Measurements from ENCODE around the gene RNF208. TPM values are rescaled to one million over a fixed set of nuclear protein-coding genes. Genes with fewer than 3 reads are reported as not detected.

RNF208 gene
- total and polyA plus RNA-seq, 2 experiments from 2014 or later: 0.34 to 0.65 TPM

- Histone ChIP-seq H3K4me2 (ENCODE audit: unreplicated experiment) (peak overlapping the region; percentile 65), H2AFZ (no peak overlapping the region), H3K9me2 (ENCODE audit: insufficient read depth) (no peaks in the 10 kb centered on the region), H3K27me3 (replicated peaks; ENCODE audit: insufficient read depth) (no peaks in the 10 kb centered on the region), H3K4me1 (ENCODE audit: insufficient read depth) (peaks cover 13% of the 10 kb centered on the region), H3K9ac (peak overlapping the region; percentile 17; the same call in 1 of the 2 replicates), H3K27ac (no peak overlapping the region), H3K36me3 (ENCODE audit: low read depth) (no peaks in the 10 kb centered on the region), H3K79me2 (ENCODE audit: insufficient read depth) (no peaks in the 10 kb centered on the region), H3K9me3 (ENCODE audit: low read depth) (no peaks in the 10 kb centered on the region), H3K4me3 (peak overlapping the region; percentile 46), H3F3A (ENCODE audit: insufficient read depth) (no peaks in the 10 kb centered on the region), H4K20me1 (ENCODE audit: insufficient read depth) (no peaks in the 10 kb centered on the region)
- in situ Hi-C loops (cut with MboI): loop anchor here (10.0 kb wide), 1 partner anchor 93 kb away; no protein-coding TSS in a partner anchor
- WGBS, 2 experiments (ENCODE audit: low coverage in 1 of 2, low lambda C conversion rate in 2 of 2, missing lambda C conversion rate in 2 of 2): 29 to 38% methylated on average over 32 to 34 of the region's 36 CpGs
- TF ChIP-seq EZH2 (IDR thresholded peaks at IDR 0.05; ENCODE audit: insufficient read depth, poor library complexity, severe bottlenecking) (no peak), EZH2phosphoT487 (IDR thresholded peaks at IDR 0.05; ENCODE audit: insufficient read depth, low read depth) (no peak)
- DNase-seq: peak; percentile 67
Measured at GRCh38 chr9:137217276-137218211, 4.5 kb downstream of the RNF208 start.

GRCh38 chr9:137216188-137216965 is 5.7 kb downstream of the RNF208 start:
- no peaks in the 10 kb centered on the region for H4K20me1 ChIP-seq (ENCODE audit: insufficient read depth)
- H3K4me2 ChIP-seq (ENCODE audit: unreplicated experiment): peak overlapping the region; percentile 65
- H2AFZ ChIP-seq: no peak overlapping the region
- H3K9me3 ChIP-seq (ENCODE audit: low read depth): no peaks in the 10 kb centered on the region
- TF ChIP-seq EZH2 (IDR thresholded peaks at IDR 0.05; ENCODE audit: insufficient read depth, poor library complexity, severe bottlenecking) (no peak), EZH2phosphoT487 (IDR thresholded peaks at IDR 0.05; ENCODE audit: insufficient read depth, low read depth) (no peak)
- no peaks in the 10 kb centered on the region for H3K36me3 ChIP-seq (ENCODE audit: low read depth)
- no peaks in the 10 kb centered on the region for H3K27me3 ChIP-seq (replicated peaks; ENCODE audit: insufficient read depth)
- H3K9me2 ChIP-seq (ENCODE audit: insufficient read depth): no peaks in the 10 kb centered on the region
- whole genome bisulfite sequencing, 2 experiments (ENCODE audit: low coverage in 1 of 2, low lambda C conversion rate in 2 of 2, missing lambda C conversion rate in 2 of 2): 92 to 95% methylated on average over 27 to 28 of the region's 30 CpGs
- H3F3A ChIP-seq (ENCODE audit: insufficient read depth): no peaks in the 10 kb centered on the region
- H3K9ac ChIP-seq: no peak overlapping the region
- no peak overlapping the region for H3K4me3 ChIP-seq
- peaks cover 13% of the 10 kb centered on the region for H3K4me1 ChIP-seq (ENCODE audit: insufficient read depth)
- no peak overlapping the region for H3K27ac ChIP-seq
- in situ Hi-C loops (cut with MboI): loop anchor here (10.0 kb wide), 1 partner anchor 92 kb away; no protein-coding TSS in a partner anchor
- peak; percentile 22 for DNase-seq
- H3K79me2 ChIP-seq (ENCODE audit: insufficient read depth): no peaks in the 10 kb centered on the region

GRCh38 chr9:137215196-137215986 is 6.6 kb downstream of the RNF208 start:
- in situ Hi-C loops (cut with MboI): loop anchor here (10.0 kb wide), 1 partner anchor 91 kb away; no protein-coding TSS in a partner anchor
- Histone ChIP-seq H3K4me2 (ENCODE audit: unreplicated experiment) (no peak overlapping the region), H3K4me1 (ENCODE audit: insufficient read depth) (peaks cover 13% of the 10 kb centered on the region), H3K36me3 (ENCODE audit: low read depth) (no peaks in the 10 kb centered on the region), H3K27me3 (replicated peaks; ENCODE audit: insufficient read depth) (no peaks in the 10 kb centered on the region), H3K79me2 (ENCODE audit: insufficient read depth) (no peaks in the 10 kb centered on the region), H3K4me3 (no peak overlapping the region), H3K9me2 (ENCODE audit: insufficient read depth) (no peaks in the 10 kb centered on the region), H3K27ac (no peak overlapping the region), H3K9ac (no peak overlapping the region), H3F3A (ENCODE audit: insufficient read depth) (no peaks in the 10 kb centered on the region), H2AFZ (no peak overlapping the region), H3K9me3 (ENCODE audit: low read depth) (no peaks in the 10 kb centered on the region), H4K20me1 (ENCODE audit: insufficient read depth) (no peaks in the 10 kb centered on the region)
- DNase-seq: no peak
- no peak for TF ChIP-seq EZH2phosphoT487 (IDR thresholded peaks at IDR 0.05; ENCODE audit: insufficient read depth, low read depth)
- TF ChIP-seq EZH2 (IDR thresholded peaks at IDR 0.05; ENCODE audit: insufficient read depth, poor library complexity, severe bottlenecking): no peak
- 90 to 94% methylated on average over 14 to 22 of the region's 22 CpGs for WGBS, 2 experiments (ENCODE audit: low coverage in 1 of 2, low lambda C conversion rate in 2 of 2, missing lambda C conversion rate in 2 of 2)

Data from GM23248 (cell line).